Spinal cord (tissue), 10 donors: ENCODE results near the gene CST6. TPM values are rescaled to one million over a fixed set of nuclear protein-coding genes. Genes with fewer than 3 reads are reported as not detected.

ENCODE experiments used
- DNase-seq, 6 donors: peaks; one replicate each; pipeline versions ENCODE4 v3.0.0 to v3.0.0-alpha.2; 2013 to 2015; ENCODE audit warnings: low spot score in 6 of 6, low read depth in 4 of 6
- H3K27ac ChIP-seq: one replicate; pipeline ENCODE4 v1.5.1; 2013; ENCODE audit warnings: low read depth, low read length, control low read depth
- H3K27me3 ChIP-seq: one replicate; pipeline ENCODE4 v1.6.1; 2013; ENCODE audit warnings: low read length; ENCODE audit not compliant: control insufficient read depth, insufficient read depth
- H3K36me3 ChIP-seq: one replicate; pipeline ENCODE4 v1.6.1; 2013; ENCODE audit warnings: low read length; ENCODE audit not compliant: control insufficient read depth, insufficient read depth
- H3K4me1 ChIP-seq: one replicate; pipeline ENCODE4 v1.6.1; 2013; ENCODE audit warnings: low read length; ENCODE audit not compliant: control insufficient read depth, insufficient read depth
- H3K4me3 ChIP-seq: one replicate; pipeline ENCODE4 v1.5.1; 2013; ENCODE audit warnings: low read depth, low read length, control low read depth
- H3K9me3 ChIP-seq: one replicate; pipeline ENCODE4 v1.6.1; 2013; ENCODE audit warnings: low read length; ENCODE audit not compliant: control insufficient read depth, insufficient read depth
- WGBS: methylation state at CpG from one replicate; pipeline ENCODE4 v1.1.5; 2013; ENCODE audit warnings: missing lambda C conversion rate; ENCODE audit not compliant: insufficient coverage; 5-methylcytosine and 5-hydroxymethylcytosine counted together
- polyA plus RNA-seq, 2 donors: library from polyadenylated mRNA; unstranded; fragments of 120-200 nt; gene quantifications; one replicate each; pipeline ENCODE4 v1.2.1, GENCODE V29; 2013; ENCODE audit not compliant: insufficient read length in 2 of 2
- total RNA-seq, 2 donors: library from RNA; depleted of rRNA in 1 of 2; stranded (reverse); fragments of 120-200 nt in 1 of 2; fragments of >200 nt in 1 of 2; gene quantifications; one replicate each; pipeline versions ENCODE4 v1.2.3 to v1.2.4, GENCODE V29; 2013 to 2014
- donor health status: healthy.

CST6 gene
- total and polyA plus RNA-seq, 4 donors = 0.17 TPM; not detected in 3

DNA sequence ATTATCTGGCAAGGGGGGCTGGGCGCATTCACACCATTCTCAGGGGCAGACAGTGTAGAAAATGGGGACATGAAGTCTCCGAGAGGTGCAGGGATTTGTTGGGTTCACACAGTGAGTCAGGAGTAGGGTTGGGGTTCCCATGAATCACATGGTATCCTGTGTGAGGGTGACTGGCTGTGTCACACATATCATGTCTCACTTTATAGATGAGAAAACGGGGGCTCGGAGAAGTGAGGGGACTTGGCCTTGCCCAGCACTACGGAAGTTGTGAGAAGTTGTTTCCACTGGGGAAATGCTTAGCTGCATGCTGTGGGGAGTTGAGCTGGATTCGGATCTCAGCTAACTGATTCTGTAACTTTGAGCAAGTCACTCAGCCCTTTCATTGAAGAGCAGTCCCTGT is 32.9 kb downstream of the CST6 start:
- Histone ChIP-seq H3K4me3 (no peak overlapping the region), H3K9me3 (no peaks in the 10 kb centered on the region), H3K4me1 (peaks cover 40% of the 10 kb centered on the region), H3K27me3 (no peaks in the 10 kb centered on the region), H3K36me3 (peaks cover 27% of the 10 kb centered on the region), H3K27ac (no peak overlapping the region)
- 75% methylated on average over 4 of the region's 6 CpGs for WGBS
- DNase-seq = no peak

DNA sequence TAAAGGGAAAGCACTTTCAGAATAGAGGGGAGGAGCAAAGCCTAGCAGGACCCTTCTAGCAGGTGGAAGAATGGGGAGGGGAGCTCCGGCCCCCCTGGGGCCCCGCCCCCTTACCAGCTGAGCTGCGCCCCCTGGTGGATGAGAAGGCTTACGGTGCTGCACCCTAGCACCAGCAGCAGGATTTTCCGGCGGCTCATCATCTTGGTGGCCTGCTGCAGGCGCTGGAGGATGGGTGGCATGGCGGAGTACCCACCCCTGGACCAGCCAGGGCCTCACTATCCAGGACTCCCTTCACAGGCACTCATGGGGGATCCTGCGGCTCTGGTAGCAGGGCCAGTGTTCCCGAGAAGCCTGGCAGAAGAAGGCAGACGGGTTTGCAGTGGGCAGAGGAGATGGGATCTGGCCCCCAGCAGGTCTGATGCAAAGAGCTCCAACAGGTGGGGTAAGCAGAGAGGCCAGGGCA is 33.4 kb downstream of the CST6 start:
- H3K4me1 ChIP-seq = peaks cover 45% of the 10 kb centered on the region
- H3K4me3 ChIP-seq = no peak overlapping the region

DNA sequence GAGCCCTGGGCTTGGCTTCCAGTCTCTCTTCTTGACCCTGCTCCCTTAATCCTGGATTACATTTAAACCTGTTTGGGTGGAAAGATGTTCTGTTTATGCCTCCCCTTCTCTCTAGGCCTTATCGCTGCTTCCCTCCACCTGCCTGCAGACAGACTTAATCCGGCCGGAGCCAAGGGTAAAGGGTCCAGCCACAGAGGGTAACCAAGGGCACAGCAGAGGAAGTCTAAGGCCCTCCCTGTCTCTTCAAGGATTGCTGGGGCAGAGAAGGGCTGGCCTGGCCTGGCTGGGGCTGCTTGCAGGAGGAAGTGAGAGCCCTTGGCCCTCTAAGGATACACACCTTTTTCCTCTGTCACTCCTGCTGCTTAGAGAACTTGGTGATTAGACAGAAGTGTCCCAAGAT is 35.1 kb downstream of the CST6 start:
- H3K9me3 ChIP-seq = no peaks in the 10 kb centered on the region
- no peaks in the 10 kb centered on the region for H3K27me3 ChIP-seq
- H3K27ac ChIP-seq = peak overlapping the region; percentile 37
- H3K4me3 ChIP-seq = no peak overlapping the region
- peaks cover 24% of the 10 kb centered on the region for H3K36me3 ChIP-seq
- 100% methylated on average over 2 of the region's 3 CpGs for WGBS
- no peak for DNase-seq
- peaks cover 59% of the 10 kb centered on the region for H3K4me1 ChIP-seq

More for the DNA sequence above, 33.4 kb downstream of the CST6 start:
- Histone ChIP-seq H3K36me3 (peaks cover 27% of the 10 kb centered on the region), H3K27ac (no peak overlapping the region), H3K9me3 (no peaks in the 10 kb centered on the region), H3K27me3 (no peaks in the 10 kb centered on the region)
- DNase-seq = peak in 3 of 6 donors; percentile 52 to 90 (median 85)
- WGBS = 21% methylated on average over 11 of the region's 11 CpGs

DNA sequence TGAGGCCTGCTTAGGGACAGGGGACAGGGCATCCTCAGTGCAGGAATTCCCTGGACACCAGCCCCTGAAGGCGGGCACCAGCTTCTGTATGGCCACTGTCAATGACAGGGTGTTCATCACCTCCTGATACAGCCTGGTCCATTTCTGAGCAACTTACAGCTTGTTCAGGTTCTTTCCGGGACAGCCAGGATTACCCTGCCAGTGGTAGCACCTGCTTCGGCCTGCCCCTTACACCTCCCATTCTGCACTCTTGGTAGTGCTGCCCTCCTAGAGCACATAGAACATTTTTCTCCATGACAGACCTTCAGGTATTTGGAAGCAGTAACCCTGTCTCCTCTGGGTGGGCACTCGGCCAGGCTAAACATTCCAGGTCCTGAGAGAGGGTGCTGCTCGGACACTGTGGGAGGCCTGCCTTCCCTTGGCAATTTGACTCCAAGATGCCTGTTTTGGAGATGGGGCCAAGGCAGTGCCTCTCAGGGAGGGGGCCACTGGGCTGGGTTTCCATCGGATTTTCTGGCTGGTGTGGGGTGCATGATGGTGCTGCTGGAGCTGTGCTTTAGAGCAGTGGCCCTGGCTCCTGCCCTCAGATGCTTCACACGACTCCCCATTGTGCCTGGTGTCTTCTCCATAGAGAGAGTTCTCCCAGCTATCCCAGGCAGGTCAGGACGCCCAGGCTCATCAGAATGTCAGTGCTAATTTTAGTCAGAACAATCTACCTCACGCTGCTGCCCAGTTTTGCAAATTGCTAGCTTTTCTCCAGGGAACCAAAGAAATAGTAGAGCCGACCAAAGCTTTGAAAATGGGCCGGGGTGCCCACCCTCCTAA is 35.9 kb downstream of the CST6 start:
- Histone ChIP-seq H3K4me1 (peaks cover 64% of the 10 kb centered on the region), H3K9me3 (no peaks in the 10 kb centered on the region), H3K4me3 (peak overlapping the region; percentile 26), H3K36me3 (peaks cover 16% of the 10 kb centered on the region), H3K27ac (no peak overlapping the region), H3K27me3 (no peaks in the 10 kb centered on the region)
- peak in 1 of 6 donors; percentile 38 for DNase-seq
- WGBS = 64% methylated on average over 10 of the region's 11 CpGs

DNA sequence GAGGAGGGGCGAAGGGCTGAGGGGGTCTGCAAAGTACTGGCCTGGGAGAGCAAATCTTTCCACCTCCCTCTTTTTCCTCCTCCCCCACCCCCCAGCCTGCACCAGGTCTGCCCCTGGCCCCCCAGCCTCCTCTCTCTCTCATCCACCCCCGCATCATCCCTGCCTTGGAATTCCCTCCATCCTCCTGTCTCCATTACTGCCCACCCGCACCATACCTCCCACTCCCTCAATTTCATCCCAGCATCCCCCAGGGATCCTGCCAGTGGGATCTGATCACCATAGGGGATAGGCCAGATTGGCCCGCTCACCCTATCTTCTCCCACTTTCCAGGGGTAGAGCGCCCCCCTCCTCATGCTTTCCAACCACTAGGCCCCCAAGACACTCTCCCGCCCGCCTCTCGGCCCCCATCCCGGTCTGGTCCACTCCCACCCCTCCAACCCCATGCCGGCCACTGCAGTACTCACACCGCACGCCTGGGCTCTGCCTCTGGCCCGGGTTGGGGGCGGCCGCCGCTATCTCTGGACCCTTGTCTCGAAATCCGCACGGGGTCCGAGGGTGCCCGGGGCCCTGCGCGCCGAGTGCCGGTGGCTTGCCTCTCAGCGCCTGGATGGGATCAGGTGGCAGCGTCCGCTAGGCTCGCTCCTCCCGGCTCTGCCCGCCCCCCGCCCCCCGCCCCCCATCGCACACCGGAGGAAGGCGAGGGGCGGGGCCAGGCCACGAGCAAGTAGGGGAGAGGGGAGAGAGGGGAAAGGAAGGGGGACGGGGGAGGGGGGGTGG is 36.9 kb downstream of the CST6 start, which contains the start of gene GAL3ST3:
Gene GAL3ST3, minus strand, starts transcription at position 615 of the 777 bp plus-strand sequence. CDS start 3,746 bp downstream, outside the sequence.
- Histone ChIP-seq H3K27ac (no peak within 1 kb of the TSS), H3K36me3 (peaks cover 13% of the 10 kb centered on the region), H3K4me1 (peaks cover 73% of the 10 kb centered on the region), H3K4me3 (peak within 1 kb of the TSS; percentile 44), H3K27me3 (no peaks in the 10 kb centered on the region), H3K9me3 (no peaks in the 10 kb centered on the region)
- 3% methylated on average over 25 of the region's 39 CpGs for WGBS
- peak in 2 of 6 donors; percentile 75 to 86 for DNase-seq

DNA sequence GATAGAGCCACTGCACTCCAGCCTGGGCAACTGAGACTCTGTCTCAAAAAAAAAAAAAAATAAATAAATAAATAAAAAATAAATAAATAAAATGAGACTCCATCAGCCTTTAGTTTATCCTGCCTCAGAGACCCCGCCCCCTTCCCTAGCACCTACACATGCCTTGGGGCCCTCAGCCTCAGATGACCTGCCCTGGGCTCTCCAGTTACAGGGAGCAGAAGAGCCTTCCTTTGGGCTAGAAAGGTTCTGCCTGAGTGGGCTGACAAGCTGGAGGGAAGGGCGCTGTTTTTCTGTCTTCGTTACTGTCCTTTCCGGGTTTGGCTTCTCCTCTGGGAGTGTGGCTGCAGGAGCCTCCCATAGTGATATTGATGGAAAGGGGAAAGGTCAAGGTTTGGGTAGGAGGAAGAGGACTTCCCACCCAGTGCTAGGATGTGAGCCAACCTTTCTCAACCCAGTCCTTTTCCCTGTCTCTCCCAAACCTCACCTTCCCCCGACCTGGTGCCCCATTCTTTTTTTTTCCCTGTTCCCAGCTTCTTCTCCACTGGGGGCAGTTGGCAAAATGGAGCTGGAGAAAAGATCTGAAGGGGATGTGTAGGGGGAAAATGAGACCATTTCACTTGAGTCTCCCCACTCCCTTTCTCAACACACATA is 38.9 kb downstream of the CST6 start:
- H3K36me3 ChIP-seq = peaks cover 21% of the 10 kb centered on the region
- H3K9me3 ChIP-seq = no peaks in the 10 kb centered on the region
- H3K27me3 ChIP-seq = no peaks in the 10 kb centered on the region
- DNase-seq = no peak
- WGBS = 88% methylated on average over 1 of the region's 5 CpGs
- H3K27ac ChIP-seq = peak overlapping the region; percentile 96
- H3K4me1 ChIP-seq = peaks cover 63% of the 10 kb centered on the region
- H3K4me3 ChIP-seq = peak overlapping the region; percentile 97

DNA sequence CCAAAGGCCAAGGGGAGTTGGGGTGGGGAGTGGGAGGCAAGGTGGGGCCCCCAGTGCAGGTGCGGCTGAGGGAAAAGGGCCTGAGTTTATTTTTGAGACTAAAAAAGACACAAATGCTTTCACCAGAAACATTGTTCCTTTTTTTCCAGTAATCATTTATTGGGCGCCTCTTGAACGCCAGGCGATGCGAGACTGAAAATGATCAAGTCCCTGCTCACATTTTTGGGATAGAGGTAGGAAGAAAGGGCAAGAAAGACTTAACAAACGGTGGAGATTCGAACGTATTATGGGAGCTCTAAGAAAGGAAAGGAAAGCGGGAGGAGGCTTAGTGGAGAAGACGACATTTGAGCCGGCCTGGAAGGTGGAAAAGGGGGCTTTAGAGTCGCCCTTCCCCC is 39.6 kb downstream of the CST6 start:
- no peaks in the 10 kb centered on the region for H3K27me3 ChIP-seq
- WGBS = 17% methylated on average over 11 of the region's 12 CpGs
- no peaks in the 10 kb centered on the region for H3K9me3 ChIP-seq
- peak overlapping the region; percentile 97 for H3K4me3 ChIP-seq
- H3K36me3 ChIP-seq = peaks cover 28% of the 10 kb centered on the region
- DNase-seq = no peak
- H3K4me1 ChIP-seq = peaks cover 62% of the 10 kb centered on the region
- peak overlapping the region; percentile 96 for H3K27ac ChIP-seq

DNA sequence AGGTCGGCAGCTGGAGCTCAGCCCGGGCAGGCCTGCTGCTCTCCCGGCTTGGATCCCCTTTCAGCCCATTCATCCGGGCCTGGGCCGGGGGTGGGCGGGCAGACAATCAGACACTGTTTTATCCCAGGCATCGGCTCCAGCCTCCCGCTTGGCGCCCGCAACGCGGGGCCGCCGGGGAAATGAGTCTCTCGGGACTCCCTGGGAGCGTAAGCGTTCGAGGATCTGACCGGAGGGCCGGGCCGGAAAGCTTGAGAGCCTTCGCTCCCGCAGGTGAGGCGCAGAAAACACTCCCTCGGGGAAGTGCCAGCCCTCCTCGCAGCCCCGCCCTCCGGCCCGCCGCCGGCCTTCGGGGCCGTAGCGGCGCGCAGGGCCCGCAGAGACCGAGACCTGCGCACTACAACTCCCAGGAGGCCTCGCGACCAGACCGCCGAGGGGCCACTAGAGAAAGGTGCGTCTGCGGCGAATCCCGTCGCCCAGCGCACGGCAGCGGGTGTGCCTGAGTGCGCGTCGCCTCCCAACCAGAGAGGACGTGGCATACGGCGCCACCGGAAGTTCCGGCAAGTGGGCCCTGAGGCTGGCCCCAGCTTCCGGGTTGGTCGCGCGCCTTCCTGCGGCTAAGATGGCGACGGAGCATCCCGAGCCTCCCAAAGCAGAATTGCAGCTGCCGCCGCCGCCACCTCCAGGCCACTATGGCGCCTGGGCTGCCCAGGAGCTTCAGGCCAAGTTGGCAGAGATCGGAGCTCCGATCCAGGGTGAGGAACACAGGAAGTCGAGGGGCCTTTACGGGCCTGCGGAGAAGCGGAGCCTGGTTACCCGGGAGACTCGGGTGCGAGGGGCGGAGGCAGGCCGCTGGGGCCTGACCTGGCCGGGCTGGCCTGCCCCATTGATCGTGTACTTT is 40.2 kb downstream of the CST6 start, which contains the start of gene SF3B2:
Gene SF3B2, plus strand, starts transcription at position 599 of the 898 bp plus-strand sequence. Its CDS starts 21 bp downstream, at position 620.
- peaks cover 32% of the 10 kb centered on the region for H3K36me3 ChIP-seq
- WGBS = under 1% methylated on average over 84 of the region's 84 CpGs
- H3K4me1 ChIP-seq = peaks cover 59% of the 10 kb centered on the region
- peak within 1 kb of the TSS; percentile 97 for H3K4me3 ChIP-seq
- H3K27ac ChIP-seq = peak within 1 kb of the TSS; percentile 96
- no peaks in the 10 kb centered on the region for H3K27me3 ChIP-seq
- DNase-seq = peak; percentile 89 to 99 (median 94)
- no peaks in the 10 kb centered on the region for H3K9me3 ChIP-seq
